ENCODE results near the gene FLT4.

The FLT4 gene

GRCh38 chr5:180601591-180602480 is 47.6 kb downstream of the FLT4 start:
- Mint-ChIP-seq H3K4me3 (no peak overlapping the region), H3K27ac (no peak overlapping the region), H3K4me1 (no peaks in the 10 kb centered on the region), H3K27me3 (ENCODE audit: low read depth) (peaks cover 8% of the 10 kb centered on the region), H3K9me3 (no peaks in the 10 kb centered on the region), H3K36me3 (ENCODE audit: low read depth) (no peaks in the 10 kb centered on the region)
- no peak for TF ChIP-seq CTCF (IDR thresholded peaks at IDR 0.05; ENCODE audit: unreplicated experiment in 3 of 3)

- peaks cover 8% of the 10 kb centered on the region for H3K27me3 Mint-ChIP-seq (ENCODE audit: low read depth)
- H3K9me3 Mint-ChIP-seq = no peaks in the 10 kb centered on the region
- H3K36me3 Mint-ChIP-seq (ENCODE audit: low read depth) = no peaks in the 10 kb centered on the region
- no peaks in the 10 kb centered on the region for H3K4me1 Mint-ChIP-seq
- H3K27ac Mint-ChIP-seq = no peak overlapping the region
- no peak for TF ChIP-seq CTCF (IDR thresholded peaks at IDR 0.05; ENCODE audit: unreplicated experiment in 3 of 3)
- H3K4me3 Mint-ChIP-seq = no peak overlapping the region
These were observed 48.8 kb downstream of the FLT4 start for GRCh38 chr5:180600554-180601041.

- no peak for TF ChIP-seq CTCF (IDR thresholded peaks at IDR 0.05; ENCODE audit: unreplicated experiment in 3 of 3)
- no peak overlapping the region for H3K4me3 Mint-ChIP-seq
- H3K27ac Mint-ChIP-seq = no peak overlapping the region
- H3K9me3 Mint-ChIP-seq = no peaks in the 10 kb centered on the region
- H3K4me1 Mint-ChIP-seq = no peaks in the 10 kb centered on the region
- peaks cover 10% of the 10 kb centered on the region for H3K27me3 Mint-ChIP-seq (ENCODE audit: low read depth)
- H3K36me3 Mint-ChIP-seq (ENCODE audit: low read depth) = no peaks in the 10 kb centered on the region
These were observed 49.3 kb downstream of the FLT4 start for GRCh38 chr5:180599981-180600553.

- TF ChIP-seq CTCF (IDR thresholded peaks at IDR 0.05; ENCODE audit: unreplicated experiment in 3 of 3) = no peak
- no peaks in the 10 kb centered on the region for H3K9me3 Mint-ChIP-seq
- no peaks in the 10 kb centered on the region for H3K36me3 Mint-ChIP-seq (ENCODE audit: low read depth)
- no peak overlapping the region for H3K27ac Mint-ChIP-seq
- H3K27me3 Mint-ChIP-seq (ENCODE audit: low read depth) = peaks cover 15% of the 10 kb centered on the region
- no peak overlapping the region for H3K4me3 Mint-ChIP-seq
- no peaks in the 10 kb centered on the region for H3K4me1 Mint-ChIP-seq
These were observed 49.8 kb downstream of the FLT4 start for GRCh38 chr5:180599590-180599914.

- TF ChIP-seq CTCF (IDR thresholded peaks at IDR 0.05; ENCODE audit: unreplicated experiment in 3 of 3) = no peak
- H3K27ac Mint-ChIP-seq = no peak overlapping the region
- peaks cover 14% of the 10 kb centered on the region for H3K27me3 Mint-ChIP-seq (ENCODE audit: low read depth)
- no peak overlapping the region for H3K4me3 Mint-ChIP-seq
- H3K9me3 Mint-ChIP-seq = no peaks in the 10 kb centered on the region
- H3K4me1 Mint-ChIP-seq = no peaks in the 10 kb centered on the region
- no peaks in the 10 kb centered on the region for H3K36me3 Mint-ChIP-seq (ENCODE audit: low read depth)
These were observed 50.4 kb downstream of the FLT4 start for GRCh38 chr5:180598797-180599589.
